Liver (tissue), 9 donors: ENCODE data around the gene CHST12. TPM values are rescaled to one million over a fixed set of nuclear protein-coding genes. Genes with fewer than 3 reads are reported as not detected.

Experiments used
- DNase-seq: peaks from one replicate; pipeline ENCODE4 v3.0.0-alpha.2; 2017; ENCODE audit warnings: low spot score
- H3K27ac ChIP-seq, 2 donors: one replicate each; pipeline ENCODE4 v1.7.0; 2013; ENCODE audit warnings: inconsistent platforms in 2 of 2, low read length in 2 of 2, control low read depth in 1 of 2, low read depth in 1 of 2, mild to moderate bottlenecking in 1 of 2
- H3K27me3 ChIP-seq, 4 donors: one replicate each; pipeline versions ENCODE4 v1.6.1 to v1.7.0; 2013; ENCODE audit warnings: low read length in 3 of 4, inconsistent platforms in 1 of 4, mild to moderate bottlenecking in 1 of 4, moderate library complexity in 1 of 4; ENCODE audit not compliant: control insufficient read depth in 4 of 4, insufficient read depth in 4 of 4
- H3K36me3 ChIP-seq, 4 donors: one replicate each; pipeline versions ENCODE4 v1.6.1 to v1.7.0; 2013; ENCODE audit warnings: low read length in 3 of 4, mild to moderate bottlenecking in 3 of 4, low read depth in 1 of 4, moderate library complexity in 1 of 4; ENCODE audit not compliant: control insufficient read depth in 4 of 4, insufficient read depth in 3 of 4
- H3K4me1 ChIP-seq, 4 donors: one replicate each; pipeline versions ENCODE4 v1.6.1 to v1.7.0; 2013; ENCODE audit warnings: low read length in 3 of 4, mild to moderate bottlenecking in 3 of 4, moderate library complexity in 1 of 4; ENCODE audit not compliant: control insufficient read depth in 4 of 4, insufficient read depth in 4 of 4
- H3K4me3 ChIP-seq, 3 donors: one replicate each; pipeline versions ENCODE4 v1.6.1 to v1.7.0; 2013; ENCODE audit warnings: low read length in 3 of 3, control low read depth in 1 of 3, low read depth in 1 of 3, mild to moderate bottlenecking in 1 of 3
- H3K9ac ChIP-seq, 2 donors: one replicate each; pipeline ENCODE4 v1.7.0; 2013; ENCODE audit warnings: low read length in 2 of 2, mild to moderate bottlenecking in 2 of 2, moderate library complexity in 2 of 2, control low read depth in 1 of 2, low read depth in 1 of 2
- H3K9me3 ChIP-seq, 4 donors: one replicate each; pipeline versions ENCODE4 v1.6.1 to v1.7.0; 2013; ENCODE audit warnings: low read length in 3 of 4; ENCODE audit not compliant: control insufficient read depth in 4 of 4
- ATF3 ChIP-seq: IDR thresholded peaks from 2 replicates; pipeline ENCODE4 v1.6.1; 2016; ENCODE audit warnings: antibody characterized with exemption
- CTCF ChIP-seq: fragments of 150-350 bp; IDR thresholded peaks from 2 replicates; pipeline ENCODE4 v1.5.1; 2017; ENCODE audit warnings: improper control_type of control experiment, low read depth, low read length; ENCODE audit not compliant: missing input control
- EGR1 ChIP-seq, 2 donors: IDR thresholded peaks; 2 replicates each; pipeline ENCODE4 v1.6.1; 2016 to 2018; ENCODE audit warnings: antibody characterized with exemption in 2 of 2, low read depth in 2 of 2
- FOXA1 ChIP-seq: IDR thresholded peaks from 2 replicates; pipeline ENCODE4 v1.6.1; 2016; ENCODE audit warnings: antibody characterized with exemption
- FOXA2 ChIP-seq: IDR thresholded peaks from 2 replicates; pipeline ENCODE4 v1.6.1; 2016; ENCODE audit warnings: antibody characterized with exemption
- GABPA ChIP-seq, 2 donors: IDR thresholded peaks in 1 of 2; conservative IDR thresholded peaks in 1 of 2; 2 replicates each; pipeline ENCODE4 v1.6.1; 2016; ENCODE audit warnings: antibody characterized with exemption in 2 of 2, mild to moderate bottlenecking in 1 of 2, moderate library complexity in 1 of 2
- HNF4A ChIP-seq, 2 donors: conservative IDR thresholded peaks; 2 replicates each; pipeline ENCODE4 v1.6.1; 2016; ENCODE audit warnings: antibody characterized with exemption in 2 of 2, mild to moderate bottlenecking in 2 of 2
- HNF4G ChIP-seq: IDR thresholded peaks from 2 replicates; pipeline ENCODE4 v1.6.1; 2016; ENCODE audit warnings: antibody characterized with exemption
- JUND ChIP-seq, 2 donors: IDR thresholded peaks; 2 replicates each; pipeline ENCODE4 v1.6.1; 2016; ENCODE audit warnings: antibody characterized with exemption in 2 of 2
- NR2F2 ChIP-seq: IDR thresholded peaks from 2 replicates; pipeline ENCODE4 v1.6.1; 2016; ENCODE audit warnings: antibody characterized with exemption
- RAD21 ChIP-seq, 2 donors: IDR thresholded peaks; 2 replicates each; pipeline ENCODE4 v1.6.1; 2016; ENCODE audit warnings: antibody characterized with exemption in 2 of 2, mild to moderate bottlenecking in 2 of 2
- REST ChIP-seq: IDR thresholded peaks from 2 replicates; pipeline ENCODE4 v1.6.1; 2016; ENCODE audit warnings: antibody characterized with exemption, mild to moderate bottlenecking
- RXRA ChIP-seq, 2 donors: IDR thresholded peaks; 2 replicates each; pipeline ENCODE4 v1.6.1; 2017 to 2018; ENCODE audit warnings: antibody characterized with exemption in 2 of 2, mild to moderate bottlenecking in 1 of 2
- SP1 ChIP-seq: IDR thresholded peaks from 2 replicates; pipeline ENCODE4 v1.6.1; 2018; ENCODE audit warnings: antibody characterized with exemption, mild to moderate bottlenecking
- TAF1 ChIP-seq: conservative IDR thresholded peaks from 2 replicates; pipeline ENCODE4 v1.6.1; 2016; ENCODE audit warnings: antibody characterized with exemption, mild to moderate bottlenecking
- YY1 ChIP-seq: IDR thresholded peaks from 2 replicates; pipeline ENCODE4 v1.6.1; 2016; ENCODE audit warnings: antibody characterized with exemption, mild to moderate bottlenecking
- ZBTB33 ChIP-seq: IDR thresholded peaks from 2 replicates; pipeline ENCODE4 v1.6.1; 2016; ENCODE audit warnings: antibody characterized with exemption
- WGBS: extraction: QIAGEN DNeasy Blood & Tissue Kit; methylation state at CpG from one replicate; pipeline ENCODE4 v1.1.7; 2013; 5-methylcytosine and 5-hydroxymethylcytosine counted together
- polyA plus RNA-seq, 2 donors: library from polyadenylated mRNA; stranded (reverse) in 1 of 2; unstranded in 1 of 2; fragments of 200-250 nt in 1 of 2; fragments of >200 nt in 1 of 2; fragmentation: Nextera tagmentation in 1 of 2; extraction: Ambion mirVana in 1 of 2; gene quantifications; one replicate each; pipeline versions ENCODE4 v1.2.1 to v1.2.3, GENCODE V29; 2013 to 2015
- total RNA-seq, 2 donors: library from RNA; depleted of rRNA; stranded (reverse); fragments of >200 nt; gene quantifications; one replicate each; pipeline ENCODE4 v1.2.3, GENCODE V29; 2014
- donor health status: healthy.
- donor health status: healthy.
- donor health status: healthy.
- donor health status: healthy.
- donor health status: healthy.

The CHST12 gene
- total and polyA plus RNA-seq, 4 donors, result 3.2 to 11.9 (median 5.2) TPM

- Histone ChIP-seq H3K9ac (no peak overlapping the region), H3K27me3 (no peaks in the 10 kb centered on the region), H3K4me3 (no peak overlapping the region), H3K27ac (no peak overlapping the region), H3K9me3 (no peaks in the 10 kb centered on the region), H3K36me3 (peaks cover 8 to 24% (median 13%) of the 10 kb centered on the region in 4 donors), H3K4me1 (no peaks in the 10 kb centered on the region)
- no peak for DNase-seq
- 76% methylated on average over 16 of the region's 16 CpGs for WGBS
- TF ChIP-seq RAD21 (IDR thresholded peaks at IDR 0.05), result no peak
- no peak for TF ChIP-seq FOXA1
- no peak for TF ChIP-seq HNF4G
- no peak for TF ChIP-seq ZBTB33
- TF ChIP-seq FOXA2, result no peak
- TF ChIP-seq REST, result no peak
- TF ChIP-seq RXRA (IDR thresholded peaks at IDR 0.05), result no peak
- TF ChIP-seq YY1, result no peak
- TF ChIP-seq NR2F2, result no peak
- TF ChIP-seq SP1, result no peak
- no peak for TF ChIP-seq TAF1
- TF ChIP-seq GABPA (IDR thresholded peaks at IDR 0.05 in 1 of 2, conservative IDR thresholded peaks at IDR 0.05 in 1 of 2), result no peak
- TF ChIP-seq JUND (IDR thresholded peaks at IDR 0.05), result no peak
- no peak for TF ChIP-seq HNF4A (conservative IDR thresholded peaks at IDR 0.05)
- no peak for TF ChIP-seq EGR1 (IDR thresholded peaks at IDR 0.05; ENCODE audit: low read depth in 2 of 2)
- TF ChIP-seq CTCF, result no peak
These were observed 34.2 kb downstream of the CHST12 start for GRCh38 chr7:2437537-2438148.

GRCh38 chr7:2438186-2438585 lies 34.8 kb downstream of the CHST12 start:
- Histone ChIP-seq H3K4me3 (no peak overlapping the region), H3K9me3 (no peaks in the 10 kb centered on the region), H3K9ac (no peak overlapping the region), H3K27ac (no peak overlapping the region), H3K4me1 (no peaks in the 10 kb centered on the region), H3K27me3 (no peaks in the 10 kb centered on the region), H3K36me3 (peaks cover 4 to 19% (median 10%) of the 10 kb centered on the region in 4 donors)
- no peak for DNase-seq
- TF ChIP-seq EGR1 (IDR thresholded peaks at IDR 0.05; ENCODE audit: low read depth in 2 of 2), result no peak
- no peak for TF ChIP-seq RXRA (IDR thresholded peaks at IDR 0.05)
- TF ChIP-seq TAF1, result no peak
- TF ChIP-seq FOXA2, result no peak
- no peak for TF ChIP-seq HNF4G
- no peak for TF ChIP-seq GABPA (IDR thresholded peaks at IDR 0.05 in 1 of 2, conservative IDR thresholded peaks at IDR 0.05 in 1 of 2)
- TF ChIP-seq ATF3, result no peak
- TF ChIP-seq CTCF, result no peak
- no peak for TF ChIP-seq ZBTB33
- no peak for TF ChIP-seq YY1
- TF ChIP-seq JUND (IDR thresholded peaks at IDR 0.05), result no peak
- TF ChIP-seq FOXA1, result no peak
- TF ChIP-seq RAD21 (IDR thresholded peaks at IDR 0.05), result no peak
- 80% methylated on average over 7 of the region's 7 CpGs for WGBS
